Measurements from ENCODE around the gene ACAA1. TPM values are rescaled to one million over a fixed set of nuclear protein-coding genes. Genes with fewer than 3 reads are reported as not detected.

Gene ACAA1
- total and polyA plus RNA-seq, 2 of the 4 experiments (the other 2 are of a cell fraction) = 30.8 to 62.4 TPM

DNA sequence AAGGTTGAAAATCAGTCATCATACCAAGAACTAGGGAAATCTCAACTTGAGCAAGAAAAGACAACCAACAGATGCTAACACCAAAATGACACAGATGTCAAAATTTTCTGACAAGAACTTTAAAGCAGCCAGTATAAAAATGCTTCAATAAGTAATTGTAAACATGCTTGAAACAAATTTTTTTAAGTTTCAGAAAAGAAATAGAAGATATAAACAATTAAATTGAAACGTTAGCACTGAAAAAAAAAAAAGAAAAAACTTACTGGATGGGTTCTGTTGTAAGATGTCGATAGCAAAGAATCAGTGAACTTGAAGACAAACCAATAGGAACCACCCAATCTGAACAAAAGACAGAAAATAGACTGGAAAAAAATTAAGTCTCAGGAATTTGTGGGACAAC lies 9.6 kb upstream of the ACAA1 start:
- Histone ChIP-seq H3K9me1 (ENCODE audit: insufficient read depth, low read length) (no peaks in the 10 kb centered on the region), H3K4me1 (ENCODE audit: control insufficient read depth, insufficient read depth, low read length) (no peaks in the 10 kb centered on the region), H3K23ac (ENCODE audit: low read depth, low read length) (no peak overlapping the region), H2BK5ac (ENCODE audit: low read depth, low read length, poor library complexity, severe bottlenecking) (no peak overlapping the region), H3K4me2 (ENCODE audit: low read depth, low read length) (no peak overlapping the region), H3K9me3 (ENCODE audit: control insufficient read depth, insufficient read depth, low read length) (peaks cover 3% of the 10 kb centered on the region; the same call in 1 of the 2 replicates), H3K9ac (ENCODE audit: low read depth, low read length) (no peak overlapping the region), H3K18ac (ENCODE audit: low read depth, low read length) (no peak overlapping the region), H3K14ac (replicated peaks; ENCODE audit: low read depth, low read length) (no peak overlapping the region), H3K79me1 (ENCODE audit: low read depth in 1 of 2, low read length in 2 of 2) (peaks cover 0 to 4% of the 10 kb centered on the region in 2 experiments; a peak in 1 of 4 replicates), H2BK15ac (ENCODE audit: low read depth, low read length) (no peak overlapping the region), H2BK120ac (ENCODE audit: low read depth, low read length) (no peak overlapping the region), H2AFZ (replicated peaks; ENCODE audit: low read length, poor library complexity) (no peak overlapping the region), H2AK5ac (ENCODE audit: low read depth, low read length) (no peak overlapping the region), H2AK9ac (replicated peaks; ENCODE audit: low read depth, low read length, poor library complexity) (no peak overlapping the region), H3K27me3 (ENCODE audit: control insufficient read depth, insufficient read depth, low read length) (no peaks in the 10 kb centered on the region), H3K4ac (ENCODE audit: low read depth, low read length) (no peak overlapping the region), H4K20me1 (ENCODE audit: insufficient read depth, low read length) (no peaks in the 10 kb centered on the region), H3K27ac (ENCODE audit: insufficient read depth, low read length) (no peak overlapping the region), H2BK20ac (ENCODE audit: low read depth, low read length) (no peak overlapping the region), H3K56ac (ENCODE audit: extremely low read depth, insufficient read depth, low read length) (no peak overlapping the region), H4K8ac (ENCODE audit: low read depth in 2 of 2, low read length in 2 of 2) (no peak overlapping the region), H3K4me3 (ENCODE audit: insufficient read depth, low read depth, low read length) (no peak overlapping the region), H3K36me3 (ENCODE audit: control insufficient read depth, insufficient read depth, low read length) (peaks cover 7% of the 10 kb centered on the region), H4K5ac (ENCODE audit: low read depth, low read length) (no peak overlapping the region), H4K91ac (ENCODE audit: insufficient read depth, low read depth, low read length) (no peak overlapping the region)
- no TSS peak for BruUV-seq (replicated peaks)
- CTCF ChIA-PET = no interaction called here
- ATAC-seq (ENCODE audit: low read depth) = no peak
- DNase-seq = no peak
- in situ Hi-C loops (cut with MboI; ENCODE audit: low sequenced_read_pairs) (no loop called here), dilution Hi-C loops (cut with HindIII; ENCODE audit: low sequenced_read_pairs, unreplicated experiment) (no loop called here), intact Hi-C loops (cut with micrococcal nuclease) (no loop called here)
- no CpG with 5 or more reads among the region's 2 CpGs for WGBS, 2 experiments (ENCODE audit: extremely low coverage in 2 of 2, insufficient read length in 1 of 2)
- TF ChIP-seq CHD1 (IDR thresholded peaks at IDR 0.05; ENCODE audit: low read depth, low read length) (no peak), RFX5 (IDR thresholded peaks at IDR 0.05; ENCODE audit: low read depth, low read length) (no peak), SMC3 (IDR thresholded peaks at IDR 0.05; ENCODE audit: low read depth, low read length) (no peak), NFE2L2 (IDR thresholded peaks at IDR 0.05; ENCODE audit: low read depth, low read length) (no peak), RCOR1 (IDR thresholded peaks at IDR 0.05; ENCODE audit: insufficient replicate concordance, low read length) (no peak), BHLHE40 (IDR thresholded peaks at IDR 0.05; ENCODE audit: low read depth, low read length) (no peak), POLR2A (IDR thresholded peaks at IDR 0.05; ENCODE audit: low read depth, low read length) (no peak), CEBPB (IDR thresholded peaks at IDR 0.05; ENCODE audit: low read depth, low read length) (no peak), MAFK (IDR thresholded peaks at IDR 0.05; ENCODE audit: low read depth, low read length) (no peak), MXI1 (IDR thresholded peaks at IDR 0.05; ENCODE audit: borderline replicate concordance, low read depth, low read length) (no peak), RAD21 (IDR thresholded peaks at IDR 0.05; ENCODE audit: low read length) (no peak), MAZ (IDR thresholded peaks at IDR 0.05; ENCODE audit: borderline replicate concordance, low read depth, low read length) (no peak)
- TF ChIP-seq, protein P1, sequence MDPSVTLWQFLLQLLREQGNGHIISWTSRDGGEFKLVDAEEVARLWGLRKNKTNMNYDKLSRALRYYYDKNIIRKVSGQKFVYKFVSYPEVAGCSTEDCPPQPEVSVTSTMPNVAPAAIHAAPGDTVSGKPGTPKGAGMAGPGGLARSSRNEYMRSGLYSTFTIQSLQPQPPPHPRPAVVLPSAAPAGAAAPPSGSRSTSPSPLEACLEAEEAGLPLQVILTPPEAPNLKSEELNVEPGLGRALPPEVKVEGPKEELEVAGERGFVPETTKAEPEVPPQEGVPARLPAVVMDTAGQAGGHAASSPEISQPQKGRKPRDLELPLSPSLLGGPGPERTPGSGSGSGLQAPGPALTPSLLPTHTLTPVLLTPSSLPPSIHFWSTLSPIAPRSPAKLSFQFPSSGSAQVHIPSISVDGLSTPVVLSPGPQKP (IDR thresholded peaks at IDR 0.05; ENCODE audit: borderline replicate concordance, low read depth, low read length) = no peak
- TF ChIP-seq, protein P2, sequence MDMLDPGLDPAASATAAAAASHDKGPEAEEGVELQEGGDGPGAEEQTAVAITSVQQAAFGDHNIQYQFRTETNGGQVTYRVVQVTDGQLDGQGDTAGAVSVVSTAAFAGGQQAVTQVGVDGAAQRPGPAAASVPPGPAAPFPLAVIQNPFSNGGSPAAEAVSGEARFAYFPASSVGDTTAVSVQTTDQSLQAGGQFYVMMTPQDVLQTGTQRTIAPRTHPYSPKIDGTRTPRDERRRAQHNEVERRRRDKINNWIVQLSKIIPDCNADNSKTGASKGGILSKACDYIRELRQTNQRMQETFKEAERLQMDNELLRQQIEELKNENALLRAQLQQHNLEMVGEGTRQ (IDR thresholded peaks at IDR 0.05; ENCODE audit: low read depth, low read length) = no peak
- TF ChIP-seq, protein P3, sequence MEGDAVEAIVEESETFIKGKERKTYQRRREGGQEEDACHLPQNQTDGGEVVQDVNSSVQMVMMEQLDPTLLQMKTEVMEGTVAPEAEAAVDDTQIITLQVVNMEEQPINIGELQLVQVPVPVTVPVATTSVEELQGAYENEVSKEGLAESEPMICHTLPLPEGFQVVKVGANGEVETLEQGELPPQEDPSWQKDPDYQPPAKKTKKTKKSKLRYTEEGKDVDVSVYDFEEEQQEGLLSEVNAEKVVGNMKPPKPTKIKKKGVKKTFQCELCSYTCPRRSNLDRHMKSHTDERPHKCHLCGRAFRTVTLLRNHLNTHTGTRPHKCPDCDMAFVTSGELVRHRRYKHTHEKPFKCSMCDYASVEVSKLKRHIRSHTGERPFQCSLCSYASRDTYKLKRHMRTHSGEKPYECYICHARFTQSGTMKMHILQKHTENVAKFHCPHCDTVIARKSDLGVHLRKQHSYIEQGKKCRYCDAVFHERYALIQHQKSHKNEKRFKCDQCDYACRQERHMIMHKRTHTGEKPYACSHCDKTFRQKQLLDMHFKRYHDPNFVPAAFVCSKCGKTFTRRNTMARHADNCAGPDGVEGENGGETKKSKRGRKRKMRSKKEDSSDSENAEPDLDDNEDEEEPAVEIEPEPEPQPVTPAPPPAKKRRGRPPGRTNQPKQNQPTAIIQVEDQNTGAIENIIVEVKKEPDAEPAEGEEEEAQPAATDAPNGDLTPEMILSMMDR (conservative IDR thresholded peaks at IDR 0.05; ENCODE audit: low read depth, low read length) = no peak
- POLR2A ChIA-PET (ENCODE audit: unreplicated experiment) = no interaction called here
